GM10266 (cell line): Measurements from ENCODE around the gene NTHL1.

Source experiments
- DNase-seq: peaks from one replicate; pipeline ENCODE4 v3.0.0; 2012; ENCODE audit errors: extremely low spot score
- CTCF ChIP-seq: IDR thresholded peaks from 2 replicates; pipeline ENCODE4 v1.5.1; 2012; ENCODE audit warnings: mild to moderate bottlenecking, low read depth; ENCODE audit not compliant: control insufficient read depth, insufficient read depth; ENCODE audit errors: missing control alignments

NTHL1 gene

GRCh38 chr16:2078691-2079090 lies 31.1 kb upstream of the NTHL1 start:
- DNase-seq: no peak
- TF ChIP-seq CTCF: no peak

GRCh38 chr16:2078096-2078495 lies 30.5 kb upstream of the NTHL1 start:
- no peak for TF ChIP-seq CTCF

GRCh38 chr16:2077696-2078095 lies 30.1 kb upstream of the NTHL1 start:
- no peak for TF ChIP-seq CTCF
- no peak for DNase-seq

More at GRCh38 chr16:2078096-2078495, 30.5 kb upstream of the NTHL1 start:
- DNase-seq: no peak

- no peak for DNase-seq
- no peak for TF ChIP-seq CTCF
Observed at GRCh38 chr16:2077016-2077415, 29.4 kb upstream of the NTHL1 start.

GRCh38 chr16:2076072-2076865 lies 28.6 kb upstream of the NTHL1 start:
- TF ChIP-seq CTCF: no peak
- DNase-seq: no peak

- TF ChIP-seq CTCF: no peak
- no peak for DNase-seq
Observed at GRCh38 chr16:2075631-2076030, 28.0 kb upstream of the NTHL1 start.

GRCh38 chr16:2074071-2074470 lies 26.4 kb upstream of the NTHL1 start:
- TF ChIP-seq CTCF: no peak
- no peak for DNase-seq
